ENCODE data around the gene STRN3. TPM values are rescaled to one million over a fixed set of nuclear protein-coding genes. Genes with fewer than 3 reads are reported as not detected.

Gene STRN3
- total RNA-seq, 1 donor from 2014 or later = 30.5 TPM

GRCh38 chr14:30884901-30885300 is 141.3 kb downstream of the STRN3 start:
- no peak for TF ChIP-seq CTCF (IDR thresholded peaks at IDR 0.05; ENCODE audit: insufficient read depth, low read length, poor library complexity, severe bottlenecking)
- no peaks in the 10 kb centered on the region for H3K36me3 ChIP-seq (ENCODE audit: control insufficient read depth, insufficient read depth, low read length)
- H3K4me3 ChIP-seq (ENCODE audit: low read depth, low read length) = no peak overlapping the region
- no peak for DNase-seq (ENCODE audit: low read depth)
- H3K27me3 ChIP-seq (ENCODE audit: control insufficient read depth, insufficient read depth, low read length) = no peaks in the 10 kb centered on the region

- no peaks in the 10 kb centered on the region for H3K27me3 ChIP-seq (ENCODE audit: control insufficient read depth, insufficient read depth, low read length)
- H3K4me3 ChIP-seq (ENCODE audit: low read depth, low read length) = no peak overlapping the region
- no peaks in the 10 kb centered on the region for H3K36me3 ChIP-seq (ENCODE audit: control insufficient read depth, insufficient read depth, low read length)
- DNase-seq (ENCODE audit: low read depth) = no peak
- TF ChIP-seq CTCF (IDR thresholded peaks at IDR 0.05; ENCODE audit: insufficient read depth, low read length, poor library complexity, severe bottlenecking) = no peak
Observed at GRCh38 chr14:30883508-30884294, 142.5 kb downstream of the STRN3 start.

GRCh38 chr14:30882431-30882830 is 143.7 kb downstream of the STRN3 start:
- Histone ChIP-seq H3K4me3 (ENCODE audit: low read depth, low read length) (no peak overlapping the region), H3K27me3 (ENCODE audit: control insufficient read depth, insufficient read depth, low read length) (no peaks in the 10 kb centered on the region), H3K36me3 (ENCODE audit: control insufficient read depth, insufficient read depth, low read length) (no peaks in the 10 kb centered on the region)
- TF ChIP-seq CTCF (IDR thresholded peaks at IDR 0.05; ENCODE audit: insufficient read depth, low read length, poor library complexity, severe bottlenecking) = no peak
- DNase-seq (ENCODE audit: low read depth) = no peak

GRCh38 chr14:30876692-30877091 is 149.5 kb downstream of the STRN3 start:
- Histone ChIP-seq H3K27me3 (ENCODE audit: control insufficient read depth, insufficient read depth, low read length) (peaks cover 20% of the 10 kb centered on the region), H3K4me3 (ENCODE audit: low read depth, low read length) (no peak overlapping the region), H3K36me3 (ENCODE audit: control insufficient read depth, insufficient read depth, low read length) (no peaks in the 10 kb centered on the region)
- TF ChIP-seq CTCF (IDR thresholded peaks at IDR 0.05; ENCODE audit: insufficient read depth, low read length, poor library complexity, severe bottlenecking) = no peak
- no peak for DNase-seq (ENCODE audit: low read depth)

GRCh38 chr14:30875788-30876053 is 150.5 kb downstream of the STRN3 start:
- Histone ChIP-seq H3K36me3 (ENCODE audit: control insufficient read depth, insufficient read depth, low read length) (no peaks in the 10 kb centered on the region), H3K4me3 (ENCODE audit: low read depth, low read length) (no peak overlapping the region), H3K27me3 (ENCODE audit: control insufficient read depth, insufficient read depth, low read length) (peaks cover 20% of the 10 kb centered on the region)
- no peak for TF ChIP-seq CTCF (IDR thresholded peaks at IDR 0.05; ENCODE audit: insufficient read depth, low read length, poor library complexity, severe bottlenecking)
- no peak for DNase-seq (ENCODE audit: low read depth)

All from kidney epithelial cell (primary cell).